Stimulated activated CD8-positive, alpha-beta memory T cell treated with anti-CD3 and anti-CD28 coated beads, Interleukin-7, amount 100 ng/mL, for 48 hours (primary cell): ENCODE data around the gene BDH2.

ENCODE experiments used
- DNase-seq, 2 donors: peaks; one replicate each; pipeline ENCODE4 v3.0.0-alpha.2; 2020; ENCODE audit warnings: low read depth in 1 of 2; ENCODE audit errors: extremely low read depth in 1 of 2

BDH2 gene

GRCh38 chr4:103029300-103029699, 70.3 kb downstream of the BDH2 start:
- DNase-seq, result no peak
